ENCODE data around the gene ASB4. TPM values are rescaled to one million over a fixed set of nuclear protein-coding genes. Genes with fewer than 3 reads are reported as not detected.

ASB4 gene
- total RNA-seq, 1 donor from 2014 or later, result 0.11 TPM

GRCh38 chr7:95469848-95470247 is 15.9 kb upstream of the ASB4 start:
- H3K4me3 ChIP-seq, result no peak overlapping the region
- H3K27me3 ChIP-seq, result no peaks in the 10 kb centered on the region
- H3K9me3 ChIP-seq, result no peaks in the 10 kb centered on the region
- no peaks in the 10 kb centered on the region for H3K4me1 ChIP-seq
- intact Hi-C loops (cut with DNase I), result no loop called here
- no peaks in the 10 kb centered on the region for H3K36me3 ChIP-seq
- no peak for DNase-seq (ENCODE audit: low spot score in 2 of 2)
- H3K27ac ChIP-seq, result no peak overlapping the region
- no peak for TF ChIP-seq CTCF (IDR thresholded peaks at IDR 0.05)

- intact Hi-C loops (cut with DNase I), result no loop called here
- Histone ChIP-seq H3K27ac (no peak overlapping the region), H3K36me3 (no peaks in the 10 kb centered on the region), H3K27me3 (no peaks in the 10 kb centered on the region), H3K4me1 (no peaks in the 10 kb centered on the region), H3K4me3 (no peak overlapping the region), H3K9me3 (no peaks in the 10 kb centered on the region)
- no peak for DNase-seq (ENCODE audit: low spot score in 2 of 2)
- no peak for TF ChIP-seq CTCF (IDR thresholded peaks at IDR 0.05)
These were observed 15.3 kb upstream of the ASB4 start for GRCh38 chr7:95470452-95470851.

- intact Hi-C loops (cut with DNase I), result no loop called here
- no peak for TF ChIP-seq CTCF (IDR thresholded peaks at IDR 0.05)
- Histone ChIP-seq H3K4me1 (no peaks in the 10 kb centered on the region), H3K27me3 (no peaks in the 10 kb centered on the region), H3K4me3 (no peak overlapping the region), H3K9me3 (no peaks in the 10 kb centered on the region), H3K36me3 (no peaks in the 10 kb centered on the region), H3K27ac (no peak overlapping the region)
- no peak for DNase-seq (ENCODE audit: low spot score in 2 of 2)
These were observed 14.7 kb upstream of the ASB4 start for GRCh38 chr7:95471071-95471470.

- no peak for TF ChIP-seq CTCF (IDR thresholded peaks at IDR 0.05)
- Histone ChIP-seq H3K36me3 (no peaks in the 10 kb centered on the region), H3K4me1 (no peaks in the 10 kb centered on the region), H3K27ac (no peak overlapping the region), H3K27me3 (no peaks in the 10 kb centered on the region), H3K4me3 (no peak overlapping the region), H3K9me3 (no peaks in the 10 kb centered on the region)
- DNase-seq (ENCODE audit: low spot score in 2 of 2), result no peak
- intact Hi-C loops (cut with DNase I), result no loop called here
These were observed 13.1 kb upstream of the ASB4 start for GRCh38 chr7:95472581-95473161.

DNA sequence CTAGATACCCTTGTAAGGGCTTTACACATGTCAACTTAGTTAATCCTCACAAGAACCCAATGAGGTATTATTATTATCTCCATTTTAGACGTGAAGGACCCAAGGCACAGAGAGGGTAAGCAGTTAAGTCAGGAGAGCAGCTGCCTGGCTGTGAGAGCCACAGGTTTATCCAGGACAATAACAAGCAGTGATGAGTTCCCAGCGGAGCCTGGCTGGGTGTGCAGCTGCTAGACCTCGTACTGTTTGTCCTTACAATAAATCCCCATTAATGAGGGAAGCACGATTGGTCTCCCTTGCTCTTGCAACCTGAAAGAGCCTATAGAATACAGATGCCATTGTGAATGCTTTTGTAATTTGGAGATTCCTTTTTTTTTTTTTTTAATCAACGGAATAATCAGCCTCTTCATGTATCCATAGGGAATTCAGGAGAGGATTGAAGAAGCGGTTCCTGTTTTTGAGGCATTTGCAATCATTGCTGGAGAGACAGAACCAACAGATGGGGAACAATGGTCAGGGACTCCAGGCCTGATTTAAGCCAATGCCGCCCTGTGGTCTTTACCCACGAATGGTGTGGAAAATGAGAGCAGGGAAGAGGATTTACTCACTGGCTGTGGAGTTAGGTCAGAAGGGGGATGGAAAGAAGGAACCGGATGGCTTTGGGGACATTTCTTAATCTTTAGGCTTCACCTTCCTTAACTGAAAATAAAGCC is 12.3 kb upstream of the ASB4 start:
- intact Hi-C loops (cut with DNase I), result no loop called here
- Histone ChIP-seq H3K27ac (no peak overlapping the region), H3K4me3 (no peak overlapping the region), H3K27me3 (no peaks in the 10 kb centered on the region), H3K36me3 (no peaks in the 10 kb centered on the region), H3K4me1 (no peaks in the 10 kb centered on the region), H3K9me3 (no peaks in the 10 kb centered on the region)
- no peak for TF ChIP-seq CTCF (IDR thresholded peaks at IDR 0.05)
- no peak for DNase-seq (ENCODE audit: low spot score in 2 of 2)

Measured in ascending aorta (tissue), 2 donors.